ENCODE measurements around the gene SDC4.

DNA sequence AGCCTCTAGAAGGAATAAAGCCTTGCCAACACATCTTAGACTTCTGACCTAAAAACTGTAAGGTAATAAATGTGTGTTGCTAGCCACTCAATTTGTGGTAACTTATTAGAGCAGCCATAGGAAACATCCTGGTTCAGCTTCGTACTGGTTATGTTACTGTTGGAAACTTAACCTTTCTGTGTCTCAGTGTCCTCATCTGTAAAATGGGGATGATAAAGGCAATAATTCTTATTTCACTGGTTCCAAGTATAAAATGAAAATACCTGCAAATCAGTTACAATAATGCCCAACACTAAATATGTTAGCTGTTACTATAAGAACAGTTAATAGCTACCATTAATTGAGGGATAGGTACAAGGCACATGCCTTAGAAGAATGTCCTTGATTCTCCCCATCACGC is 55.9 kb downstream of the SDC4 start:
- TF ChIP-seq TAF1 (IDR thresholded peaks at IDR 0.05; ENCODE audit: borderline replicate concordance, low read depth, low read length) (no peak), POLR2A (IDR thresholded peaks at IDR 0.05; ENCODE audit: low read depth, low read length) (no peak)
